Caco-2 (cell line): ENCODE results near the gene ITGAD. TPM values are rescaled to one million over a fixed set of nuclear protein-coding genes. Genes with fewer than 3 reads are reported as not detected.

Experiments
- Bru-seq: library from RNA; stranded (reverse); fragments of 400-500 nt; gene quantifications from one replicate; lab custom pipeline; 2021; lab: Mats Ljungman, UMichigan
- BruChase-seq, 2 experiments: library from RNA; stranded (reverse); fragments of 400-500 nt; gene quantifications; one replicate each; lab custom pipeline; 2021; lab: Mats Ljungman, UMichigan
- BruUV-seq: library from RNA; stranded (reverse); fragments of 400-500 nt; replicated peaks from 2 replicates; lab custom pipeline; 2021; lab: Mats Ljungman, UMichigan
- CTCF ChIA-PET: fragments of 300-600 bp; sonication (Branson Sonifier 250); formaldehyde crosslinking; loops from one replicate; lab custom pipeline; 2022; ENCODE audit warnings: antibody characterized with exemption; lab: Charles Lee
- POLR2A ChIA-PET: fragments of 300-600 bp; sonication (Branson Sonifier 250); formaldehyde crosslinking; loops from one replicate; lab custom pipeline; 2022; ENCODE audit warnings: antibody characterized with exemption; lab: Charles Lee
- DNase-seq, 2 experiments: peaks; one replicate each; pipeline versions ENCODE4 v3.0.0 to v3.0.0-alpha.2; 2020 to 2022
- H3K27me3 ChIP-seq: replicated peaks from 2 replicates; pipeline ENCODE4 v1.6.0; 2011; ENCODE audit warnings: low read length; ENCODE audit not compliant: control insufficient read depth, insufficient read depth
- H3K36me3 ChIP-seq: 2 replicates; pipeline ENCODE4 v1.5.1; 2011; ENCODE audit warnings: low read length; ENCODE audit not compliant: control insufficient read depth, insufficient read depth
- H3K4me1 ChIP-seq: fragments of 250-450 bp; sonication (Bioruptor Pico); 2 replicates; pipeline ENCODE4 v1.5.1; 2020; ENCODE audit warnings: mild to moderate bottlenecking
- H3K4me3 ChIP-seq: 2 replicates; pipeline ENCODE4 v1.5.1; 2011; ENCODE audit warnings: low read depth, mild to moderate bottlenecking, control low read depth, low read length
- H3K9me3 ChIP-seq: fragments of 250-450 bp; sonication (Bioruptor Pico); 2 replicates; pipeline ENCODE4 v1.5.1; 2020; ENCODE audit warnings: mild to moderate bottlenecking, moderate library complexity
- H3K27ac Mint-ChIP-seq: one replicate; pipeline ENCODE4 v1.8.0; 2022; ENCODE audit warnings: mixed read lengths; ENCODE audit not compliant: unreplicated experiment
- H3K27me3 Mint-ChIP-seq: one replicate; pipeline ENCODE4 v1.8.0; 2022; ENCODE audit warnings: mixed read lengths; ENCODE audit not compliant: insufficient read depth, unreplicated experiment
- H3K36me3 Mint-ChIP-seq: one replicate; pipeline ENCODE4 v1.8.0; 2022; ENCODE audit warnings: mild to moderate bottlenecking, mixed read lengths; ENCODE audit not compliant: insufficient read depth, unreplicated experiment
- H3K4me1 Mint-ChIP-seq: one replicate; pipeline ENCODE4 v1.8.0; 2022; ENCODE audit warnings: low read depth, mixed read lengths; ENCODE audit not compliant: unreplicated experiment
- H3K4me3 Mint-ChIP-seq: one replicate; pipeline ENCODE4 v1.8.0; 2022; ENCODE audit warnings: mild to moderate bottlenecking, moderate library complexity, mixed read lengths; ENCODE audit not compliant: unreplicated experiment
- H3K9me3 Mint-ChIP-seq: one replicate; pipeline ENCODE4 v1.8.0; 2022; ENCODE audit warnings: mixed read lengths; ENCODE audit not compliant: unreplicated experiment
- intact Hi-C: fragments of 100-400 bp; cut with micrococcal nuclease; formaldehyde crosslinking; loops from one replicate; pipeline ENCODE4 v1.10.0; 2022; ENCODE audit not compliant: unreplicated experiment
- long read RNA-seq: library from polyadenylated mRNA; stranded (forward); transcript quantifications from one replicate; pipeline ENCODE4 v2.0.0, GENCODE V29; 2022
- total RNA-seq: library from RNA; stranded (reverse); gene quantifications from 2 replicates; pipeline ENCODE4 v1.2.3, GENCODE V29; 2022
- TF ChIP-seq, protein P1 (sequence below), 2 experiments: fragments of 200-600 bp in 1 of 2; IDR thresholded peaks; 1 replicate in 1 of 2; 2 replicates in 1 of 2; pipeline versions ENCODE4 v1.5.1 to v1.8.0; 2011 to 2022; ENCODE audit warnings: antibody characterized with exemption in 1 of 2, control low read depth in 1 of 2, inconsistent platforms in 1 of 2, low read depth in 1 of 2, low read length in 1 of 2, mild to moderate bottlenecking in 1 of 2, moderate library complexity in 1 of 2; ENCODE audit not compliant: insufficient read depth in 1 of 2, severe bottlenecking in 1 of 2, unreplicated experiment in 1 of 2

ITGAD gene
- total RNA-seq (not detected in 2 replicates), Bru-seq, nascent RNA (not detected), BruChase-seq, experiment 1, labeled RNA remaining after a 2-hour chase (not detected), BruChase-seq, experiment 2, labeled RNA remaining after a 6-hour chase (percentile 2 among the genes with signal in this experiment)
- long read RNA-seq = 0 reads

DNA sequence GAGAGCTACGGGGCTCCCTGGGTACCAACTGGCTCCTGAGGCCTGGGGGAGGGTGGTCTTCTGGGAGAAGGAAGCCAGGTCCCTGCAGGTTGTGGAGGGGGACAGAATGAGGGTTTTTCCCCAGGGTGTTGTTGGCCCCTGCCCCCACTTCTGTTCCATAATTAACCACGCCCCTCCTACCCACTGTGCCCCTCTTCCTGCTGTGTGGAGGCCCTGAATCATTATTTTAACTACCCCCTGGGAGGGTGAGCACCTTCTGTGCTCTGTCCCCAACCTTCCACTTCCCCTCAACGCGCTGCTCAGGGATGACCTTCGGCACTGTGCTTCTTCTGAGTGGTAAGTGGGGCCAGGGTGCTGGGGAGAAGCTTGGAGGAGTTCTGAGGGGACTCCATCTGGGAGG, at the start of gene ITGAD:
Gene ITGAD (plus strand): TSS at position 280 of the 400 bp plus-strand sequence. CDS start 26 bp downstream, at position 306.
- DNase-seq = no peak
- no peaks in the 10 kb centered on the region for H3K36me3 Mint-ChIP-seq
- no peaks in the 10 kb centered on the region for H3K4me1 Mint-ChIP-seq
- Histone ChIP-seq H3K27me3 (no peaks in the 10 kb centered on the region), H3K36me3 (no peaks in the 10 kb centered on the region), H3K4me1 (no peaks in the 10 kb centered on the region), H3K4me3 (no peak within 1 kb of the TSS), H3K9me3 (no peaks in the 10 kb centered on the region)
- peaks cover 9% of the 10 kb centered on the region for H3K27me3 Mint-ChIP-seq
- intact Hi-C loops = no loop called here
- ChIA-PET POLR2A (no interaction called here), CTCF (no interaction called here)
- no peak within 1 kb of the TSS for H3K4me3 Mint-ChIP-seq
- BruUV-seq = no TSS peak
- no peak within 1 kb of the TSS for H3K27ac Mint-ChIP-seq
- no peaks in the 10 kb centered on the region for H3K9me3 Mint-ChIP-seq
- TF ChIP-seq, protein P1, sequence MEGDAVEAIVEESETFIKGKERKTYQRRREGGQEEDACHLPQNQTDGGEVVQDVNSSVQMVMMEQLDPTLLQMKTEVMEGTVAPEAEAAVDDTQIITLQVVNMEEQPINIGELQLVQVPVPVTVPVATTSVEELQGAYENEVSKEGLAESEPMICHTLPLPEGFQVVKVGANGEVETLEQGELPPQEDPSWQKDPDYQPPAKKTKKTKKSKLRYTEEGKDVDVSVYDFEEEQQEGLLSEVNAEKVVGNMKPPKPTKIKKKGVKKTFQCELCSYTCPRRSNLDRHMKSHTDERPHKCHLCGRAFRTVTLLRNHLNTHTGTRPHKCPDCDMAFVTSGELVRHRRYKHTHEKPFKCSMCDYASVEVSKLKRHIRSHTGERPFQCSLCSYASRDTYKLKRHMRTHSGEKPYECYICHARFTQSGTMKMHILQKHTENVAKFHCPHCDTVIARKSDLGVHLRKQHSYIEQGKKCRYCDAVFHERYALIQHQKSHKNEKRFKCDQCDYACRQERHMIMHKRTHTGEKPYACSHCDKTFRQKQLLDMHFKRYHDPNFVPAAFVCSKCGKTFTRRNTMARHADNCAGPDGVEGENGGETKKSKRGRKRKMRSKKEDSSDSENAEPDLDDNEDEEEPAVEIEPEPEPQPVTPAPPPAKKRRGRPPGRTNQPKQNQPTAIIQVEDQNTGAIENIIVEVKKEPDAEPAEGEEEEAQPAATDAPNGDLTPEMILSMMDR (IDR thresholded peaks at IDR 0.05; ENCODE audit: insufficient read depth in 1 of 2, low read depth in 1 of 2, low read length in 1 of 2, severe bottlenecking in 1 of 2, unreplicated experiment in 1 of 2) = no peak

DNA sequence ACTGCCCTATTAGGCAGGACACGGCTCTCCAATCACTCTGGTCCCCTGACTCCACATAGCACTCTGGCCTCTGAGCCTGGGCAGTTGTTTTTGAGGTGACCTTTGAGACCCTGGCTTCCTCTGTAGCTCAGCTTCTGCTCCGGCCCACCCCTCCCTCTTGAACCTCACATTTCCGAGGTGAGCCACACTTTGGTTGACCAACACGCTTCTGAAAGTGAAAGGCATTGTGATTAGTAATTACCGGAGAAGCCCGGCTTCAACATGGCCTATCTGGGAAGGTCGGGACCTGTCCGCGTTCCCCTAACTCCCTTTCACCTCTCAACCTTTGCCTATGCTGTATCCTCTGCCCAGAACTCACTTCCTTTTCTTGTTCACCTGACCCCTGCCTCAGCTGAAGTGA, 48.4 kb upstream of the ITGAD start:
- Histone ChIP-seq H3K4me1 (no peaks in the 10 kb centered on the region), H3K27me3 (no peaks in the 10 kb centered on the region), H3K9me3 (no peaks in the 10 kb centered on the region), H3K4me3 (no peak overlapping the region), H3K36me3 (no peaks in the 10 kb centered on the region)
- no peak overlapping the region for H3K27ac Mint-ChIP-seq
- no TSS peak for BruUV-seq
- no peaks in the 10 kb centered on the region for H3K27me3 Mint-ChIP-seq
- no peaks in the 10 kb centered on the region for H3K9me3 Mint-ChIP-seq
- no peak overlapping the region for H3K4me3 Mint-ChIP-seq
- intact Hi-C loops = no loop called here
- TF ChIP-seq, protein P1 (IDR thresholded peaks at IDR 0.05; ENCODE audit: insufficient read depth in 1 of 2, low read depth in 1 of 2, low read length in 1 of 2, severe bottlenecking in 1 of 2, unreplicated experiment in 1 of 2) = no peak
- ChIA-PET CTCF (interaction anchor here (0.7 kb wide), 1 partner anchor 342 kb away, joined by 13 read pairs; no protein-coding TSS in a partner anchor), POLR2A (no interaction called here)
- no peaks in the 10 kb centered on the region for H3K4me1 Mint-ChIP-seq
- no peak for DNase-seq
- H3K36me3 Mint-ChIP-seq = no peaks in the 10 kb centered on the region

DNA sequence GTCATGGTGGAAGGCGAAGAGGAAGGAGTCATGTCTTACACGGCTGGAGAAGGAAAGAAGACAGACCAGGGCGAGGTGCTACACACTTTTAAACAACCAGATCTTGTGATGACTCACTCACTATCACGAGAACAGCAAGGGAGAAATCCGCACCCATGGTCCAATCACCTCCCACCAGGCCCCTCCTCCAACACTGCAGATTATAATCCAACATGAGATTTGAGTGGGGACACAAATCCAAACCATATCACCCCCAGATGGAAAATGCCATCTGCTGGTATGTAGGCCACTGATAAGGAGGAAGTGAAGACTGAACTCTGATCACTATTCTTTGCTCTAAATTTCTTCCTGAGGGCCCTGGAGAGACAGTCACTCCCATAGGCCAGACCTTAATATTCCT, 45.7 kb upstream of the ITGAD start:
- CTCF ChIA-PET = no interaction called here
- BruUV-seq = no TSS peak
- peaks cover 1% of the 10 kb centered on the region for H3K27me3 Mint-ChIP-seq

More for the DNA sequence above, 45.7 kb upstream of the ITGAD start:
- DNase-seq = no peak
- POLR2A ChIA-PET = no interaction called here
- Histone ChIP-seq H3K4me1 (no peaks in the 10 kb centered on the region), H3K27me3 (no peaks in the 10 kb centered on the region), H3K9me3 (no peaks in the 10 kb centered on the region), H3K36me3 (no peaks in the 10 kb centered on the region), H3K4me3 (no peak overlapping the region)
- TF ChIP-seq, protein P1 (IDR thresholded peaks at IDR 0.05; ENCODE audit: insufficient read depth in 1 of 2, low read depth in 1 of 2, low read length in 1 of 2, severe bottlenecking in 1 of 2, unreplicated experiment in 1 of 2) = no peak
- H3K9me3 Mint-ChIP-seq = no peaks in the 10 kb centered on the region
- no peaks in the 10 kb centered on the region for H3K4me1 Mint-ChIP-seq
- no peak overlapping the region for H3K4me3 Mint-ChIP-seq
- intact Hi-C loops = no loop called here
- no peak overlapping the region for H3K27ac Mint-ChIP-seq
- H3K36me3 Mint-ChIP-seq = no peaks in the 10 kb centered on the region
